Hepatocyte (in vitro differentiated cells): ENCODE measurements around the gene NAV2. TPM values are rescaled to one million over a fixed set of nuclear protein-coding genes. Genes with fewer than 3 reads are reported as not detected.

Experiments used
- DNase-seq: peaks from one replicate; pipeline ENCODE4 v3.0.0-alpha.2; 2016; ENCODE audit warnings: low spot score
- H2AFZ ChIP-seq: fragments of 200-600 bp; sonication (generic); 2 replicates; pipeline ENCODE4 v1.6.0; 2016; ENCODE audit warnings: antibody characterized with exemption, mild to moderate bottlenecking
- H3K27ac ChIP-seq: fragments of 200-600 bp; sonication (generic); 2 replicates; pipeline ENCODE4 v1.5.1; 2016; ENCODE audit warnings: mild to moderate bottlenecking
- H3K27me3 ChIP-seq: fragments of 200-600 bp; sonication (generic); 2 replicates; pipeline ENCODE4 v1.6.1; 2016
- H3K36me3 ChIP-seq: fragments of 200-600 bp; sonication (generic); replicated peaks from 2 replicates; pipeline ENCODE4 v1.5.1; 2016; ENCODE audit warnings: low read depth; ENCODE audit not compliant: insufficient read depth
- H3K4me1 ChIP-seq: fragments of 200-600 bp; sonication (generic); 2 replicates; pipeline ENCODE4 v1.5.1; 2016; ENCODE audit warnings: mild to moderate bottlenecking, moderate library complexity; ENCODE audit not compliant: insufficient read depth
- H3K4me2 ChIP-seq: fragments of 200-600 bp; sonication (generic); 2 replicates; pipeline ENCODE4 v1.6.0; 2016
- H3K4me3 ChIP-seq: fragments of 200-600 bp; sonication (generic); 2 replicates; pipeline ENCODE4 v1.5.1; 2016; ENCODE audit warnings: mild to moderate bottlenecking
- H3K79me2 ChIP-seq: fragments of 200-600 bp; sonication (generic); 2 replicates; pipeline ENCODE4 v1.6.0; 2017; ENCODE audit warnings: mild to moderate bottlenecking
- H3K9me2 ChIP-seq: fragments of 200-600 bp; sonication (generic); replicated peaks from 2 replicates; pipeline ENCODE4 v1.6.0; 2017; ENCODE audit warnings: mild to moderate bottlenecking; ENCODE audit not compliant: insufficient read depth
- H3K9me3 ChIP-seq: fragments of 200-600 bp; sonication (generic); 2 replicates; pipeline ENCODE4 v1.5.1; 2016; ENCODE audit warnings: low read depth, mild to moderate bottlenecking
- H4K20me1 ChIP-seq: fragments of 200-600 bp; sonication (generic); 2 replicates; pipeline ENCODE4 v1.6.0; 2016; ENCODE audit warnings: mild to moderate bottlenecking; ENCODE audit not compliant: insufficient read depth, poor library complexity, severe bottlenecking
- EZH2 ChIP-seq: fragments of 200-600 bp; sonication (generic); IDR thresholded peaks from 2 replicates; pipeline ENCODE4 v1.6.1; 2016; ENCODE audit warnings: antibody characterized with exemption, mild to moderate bottlenecking, borderline replicate concordance
- EZH2phosphoT487 ChIP-seq: fragments of 200-600 bp; sonication (generic); IDR thresholded peaks from one replicate; pipeline ENCODE4 v1.6.1; 2018; ENCODE audit warnings: antibody characterized with exemption, mild to moderate bottlenecking, low read depth, moderate library complexity; ENCODE audit not compliant: unreplicated experiment, severe bottlenecking
- WGBS: methylation state at CpG from one replicate; pipeline ENCODE4 v1.1.6; 2016; ENCODE audit warnings: low lambda C conversion rate; ENCODE audit errors: missing lambda C conversion rate; 5-methylcytosine and 5-hydroxymethylcytosine counted together
- polyA plus RNA-seq: library from polyadenylated mRNA; unstranded; fragments of >200 nt; fragmentation: Nextera tagmentation; extraction: Ambion mirVana; gene quantifications from 2 replicates; pipeline ENCODE4 v1.2.1, GENCODE V29; 2016
- total RNA-seq: library from RNA; depleted of rRNA; stranded (reverse); fragments of >200 nt; gene quantifications from 2 replicates; pipeline ENCODE4 v1.2.3, GENCODE V29; 2014
- TF ChIP-seq, protein P1 (sequence below): fragments of 200-600 bp; sonication (generic); IDR thresholded peaks from 2 replicates; pipeline ENCODE4 v1.5.1; 2016; ENCODE audit warnings: antibody characterized with exemption, mild to moderate bottlenecking; ENCODE audit not compliant: poor library complexity

The NAV2 gene
- total and polyA plus RNA-seq, 2 experiments from 2014 or later, result 23.7 to 30.8 TPM

DNA sequence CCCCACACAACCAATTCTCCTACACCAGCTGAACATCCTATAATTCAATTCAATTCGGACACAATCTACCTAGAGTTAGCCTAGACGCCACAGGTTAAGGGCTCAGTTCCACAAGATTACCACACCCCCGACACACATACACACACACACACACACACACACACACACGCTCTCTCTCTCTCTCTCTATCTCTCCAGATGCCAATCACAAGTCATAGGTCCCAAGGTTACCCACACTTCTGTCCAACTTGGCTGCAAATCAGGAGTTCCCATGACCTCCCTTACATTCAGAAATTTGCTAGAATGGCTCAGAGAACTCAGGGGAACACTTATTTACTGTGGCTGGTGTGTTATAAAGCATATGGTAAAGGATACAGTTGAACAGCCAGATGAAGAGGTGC, 243.6 kb downstream of the NAV2 start:
- DNase-seq, result no peak
- Histone ChIP-seq H3K36me3 (no peaks in the 10 kb centered on the region), H3K9me3 (no peaks in the 10 kb centered on the region), H2AFZ (no peak overlapping the region), H3K4me2 (no peak overlapping the region), H3K4me3 (no peak overlapping the region), H4K20me1 (no peaks in the 10 kb centered on the region), H3K27ac (no peak overlapping the region), H3K27me3 (no peaks in the 10 kb centered on the region), H3K9me2 (no peaks in the 10 kb centered on the region), H3K4me1 (peaks cover 29% of the 10 kb centered on the region), H3K79me2 (peaks cover 4% of the 10 kb centered on the region)
- TF ChIP-seq EZH2phosphoT487 (no peak), EZH2 (no peak)
- TF ChIP-seq, protein P1, sequence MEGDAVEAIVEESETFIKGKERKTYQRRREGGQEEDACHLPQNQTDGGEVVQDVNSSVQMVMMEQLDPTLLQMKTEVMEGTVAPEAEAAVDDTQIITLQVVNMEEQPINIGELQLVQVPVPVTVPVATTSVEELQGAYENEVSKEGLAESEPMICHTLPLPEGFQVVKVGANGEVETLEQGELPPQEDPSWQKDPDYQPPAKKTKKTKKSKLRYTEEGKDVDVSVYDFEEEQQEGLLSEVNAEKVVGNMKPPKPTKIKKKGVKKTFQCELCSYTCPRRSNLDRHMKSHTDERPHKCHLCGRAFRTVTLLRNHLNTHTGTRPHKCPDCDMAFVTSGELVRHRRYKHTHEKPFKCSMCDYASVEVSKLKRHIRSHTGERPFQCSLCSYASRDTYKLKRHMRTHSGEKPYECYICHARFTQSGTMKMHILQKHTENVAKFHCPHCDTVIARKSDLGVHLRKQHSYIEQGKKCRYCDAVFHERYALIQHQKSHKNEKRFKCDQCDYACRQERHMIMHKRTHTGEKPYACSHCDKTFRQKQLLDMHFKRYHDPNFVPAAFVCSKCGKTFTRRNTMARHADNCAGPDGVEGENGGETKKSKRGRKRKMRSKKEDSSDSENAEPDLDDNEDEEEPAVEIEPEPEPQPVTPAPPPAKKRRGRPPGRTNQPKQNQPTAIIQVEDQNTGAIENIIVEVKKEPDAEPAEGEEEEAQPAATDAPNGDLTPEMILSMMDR, result no peak
- WGBS, result 100% methylated on average over 3 of the region's 4 CpGs

DNA sequence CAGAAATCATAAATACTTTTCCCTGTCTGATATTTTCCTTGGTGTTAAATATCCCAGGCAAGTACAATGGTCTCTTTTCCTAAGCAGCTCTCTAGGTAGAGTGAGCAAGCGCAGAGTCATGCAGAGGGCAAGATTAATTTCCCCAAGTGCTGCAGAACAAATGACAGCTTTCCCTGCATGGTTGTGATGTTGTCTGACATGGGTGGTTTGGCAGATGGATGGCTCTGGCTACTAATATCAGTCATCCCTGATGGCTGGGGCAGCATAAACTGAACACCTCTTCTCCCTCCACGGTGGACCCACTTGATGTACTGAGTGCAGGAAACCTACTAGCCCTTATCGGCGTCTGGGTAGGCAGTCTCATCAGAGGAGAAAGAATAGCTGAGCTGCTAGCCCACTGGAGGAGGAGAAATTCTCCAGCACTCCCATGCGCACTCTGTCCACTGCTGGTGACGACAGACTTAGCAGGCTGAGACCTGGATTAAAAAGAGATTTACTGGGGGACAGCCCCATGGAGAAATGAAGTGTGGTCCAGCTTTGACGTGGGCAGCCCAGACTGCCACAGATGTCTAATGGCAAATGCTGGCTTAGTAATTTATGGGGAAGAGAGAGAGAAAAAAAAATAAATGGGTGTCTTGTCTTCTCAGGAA, 244.8 kb downstream of the NAV2 start:
- peak; percentile 37 for DNase-seq
- no peak overlapping the region for H2AFZ ChIP-seq
- H3K36me3 ChIP-seq, result no peaks in the 10 kb centered on the region
- H3K9me2 ChIP-seq, result no peaks in the 10 kb centered on the region
- H3K27me3 ChIP-seq, result no peaks in the 10 kb centered on the region
- no peaks in the 10 kb centered on the region for H4K20me1 ChIP-seq
- H3K4me3 ChIP-seq, result no peak overlapping the region
- peaks cover 4% of the 10 kb centered on the region for H3K79me2 ChIP-seq
- no peak overlapping the region for H3K4me2 ChIP-seq
- no peak for TF ChIP-seq EZH2phosphoT487
- peak overlapping the region; percentile 70 for H3K27ac ChIP-seq
- no peaks in the 10 kb centered on the region for H3K9me3 ChIP-seq
- H3K4me1 ChIP-seq, result peaks cover 23% of the 10 kb centered on the region
- WGBS, result 71% methylated on average over 7 of the region's 7 CpGs

DNA sequence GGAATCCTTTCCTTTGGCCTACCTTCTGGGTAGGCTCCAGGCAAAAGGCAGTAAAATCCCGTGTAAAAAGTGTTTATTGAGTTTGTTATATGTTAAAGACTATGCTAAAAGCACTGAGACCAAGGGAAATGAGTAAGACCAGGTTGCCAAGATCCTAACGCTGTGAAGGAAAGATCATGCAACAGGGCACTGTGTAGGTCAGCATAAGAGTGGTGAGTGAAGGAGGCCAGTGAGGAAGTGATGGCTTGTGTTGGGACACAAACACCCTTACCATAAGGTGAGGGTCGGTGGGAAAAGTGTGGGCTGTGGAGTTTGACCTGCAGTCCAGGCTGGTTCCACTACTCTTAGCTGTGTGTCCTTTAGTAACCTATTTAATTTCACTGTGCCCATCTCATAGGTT, 245.6 kb downstream of the NAV2 start:
- H3K9me3 ChIP-seq, result no peaks in the 10 kb centered on the region
- peak overlapping the region; percentile 70 for H3K27ac ChIP-seq
- H2AFZ ChIP-seq, result no peak overlapping the region
- no peak overlapping the region for H3K4me3 ChIP-seq
- H3K9me2 ChIP-seq, result no peaks in the 10 kb centered on the region
- no peaks in the 10 kb centered on the region for H3K36me3 ChIP-seq
- no peak for DNase-seq
- no peaks in the 10 kb centered on the region for H4K20me1 ChIP-seq
- H3K27me3 ChIP-seq, result no peaks in the 10 kb centered on the region
- no peak overlapping the region for H3K4me2 ChIP-seq
- WGBS, result 62% methylated on average over 3 of the region's 3 CpGs
- peaks cover 4% of the 10 kb centered on the region for H3K79me2 ChIP-seq
- TF ChIP-seq EZH2phosphoT487 (no peak), EZH2 (no peak)
- TF ChIP-seq, protein P1, result no peak
- peaks cover 19% of the 10 kb centered on the region for H3K4me1 ChIP-seq

DNA sequence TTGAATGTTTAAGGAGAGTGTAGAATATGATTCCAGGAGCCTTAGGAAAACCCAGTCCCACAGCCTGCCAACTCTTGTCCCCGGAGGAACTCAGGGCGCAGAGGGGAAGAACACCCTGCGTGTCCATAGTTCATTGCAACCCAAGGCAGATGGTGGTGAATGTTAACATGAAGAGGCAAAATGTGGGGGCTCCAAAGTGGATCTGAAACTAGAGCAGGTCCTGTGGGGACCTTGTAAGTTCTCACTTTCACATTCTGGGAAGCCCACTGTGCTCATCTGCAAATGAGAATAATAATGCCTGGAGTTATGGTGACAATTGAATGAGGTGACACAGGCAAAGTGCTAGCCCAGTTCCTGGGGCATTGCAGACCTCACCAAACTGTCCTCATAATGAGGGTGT, 246.6 kb downstream of the NAV2 start:
- Histone ChIP-seq H3K27me3 (no peaks in the 10 kb centered on the region), H3K4me1 (peaks cover 10% of the 10 kb centered on the region), H4K20me1 (no peaks in the 10 kb centered on the region), H2AFZ (no peak overlapping the region), H3K4me2 (no peak overlapping the region), H3K36me3 (no peaks in the 10 kb centered on the region), H3K9me3 (no peaks in the 10 kb centered on the region), H3K27ac (no peak overlapping the region), H3K79me2 (peaks cover 4% of the 10 kb centered on the region), H3K9me2 (no peaks in the 10 kb centered on the region), H3K4me3 (no peak overlapping the region)
- TF ChIP-seq, protein P1, result no peak
- TF ChIP-seq EZH2phosphoT487, result no peak
- WGBS, result 100% methylated on average over 3 of the region's 3 CpGs
- DNase-seq, result no peak
